Left kidney (tissue), 2 donors: ENCODE results near the gene CACFD1. TPM values are rescaled to one million over a fixed set of nuclear protein-coding genes. Genes with fewer than 3 reads are reported as not detected.

Experiments used
- DNase-seq: peaks from one replicate; pipeline ENCODE4 v3.0.0-alpha.2; 2013
- polyA plus RNA-seq: library from polyadenylated mRNA; unstranded; fragments of 120-200 nt; gene quantifications from one replicate; pipeline ENCODE4 v1.2.1, GENCODE V29; 2013; ENCODE audit not compliant: insufficient read length

Gene CACFD1
- polyA plus RNA-seq, 1 donor: 27.3 TPM

DNA sequence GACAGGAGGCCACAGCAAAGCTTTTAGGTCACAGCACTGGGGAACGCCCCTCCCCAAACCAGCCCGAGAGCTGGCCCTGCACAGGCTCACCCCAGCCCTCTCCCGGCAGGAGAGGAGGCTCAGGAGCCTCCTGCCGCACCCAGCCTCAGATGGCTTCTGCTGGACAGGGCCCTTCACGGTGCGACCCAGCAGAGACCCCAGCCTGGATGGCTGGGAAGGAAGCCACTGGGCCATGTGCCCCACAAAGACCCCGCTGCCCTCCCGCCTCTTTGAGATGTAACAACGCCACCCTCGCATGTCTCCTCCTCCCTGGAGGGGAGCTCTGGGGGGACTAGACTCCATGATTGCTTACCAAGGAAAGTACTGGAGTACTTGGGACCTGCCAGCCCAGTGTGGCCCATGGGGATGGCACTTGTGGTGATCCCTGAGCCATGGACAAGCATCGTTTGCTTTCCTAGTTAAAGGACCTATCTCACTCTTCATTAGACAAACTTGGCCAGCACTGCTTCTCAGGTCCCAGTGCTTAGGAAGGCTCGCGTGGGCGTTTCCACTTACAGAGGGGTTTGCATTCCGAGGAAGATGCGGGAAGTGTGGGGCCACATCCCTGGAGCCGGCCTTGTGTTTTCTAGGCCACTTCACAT is 56.0 kb downstream of the CACFD1 start:
- DNase-seq: no peak

DNA sequence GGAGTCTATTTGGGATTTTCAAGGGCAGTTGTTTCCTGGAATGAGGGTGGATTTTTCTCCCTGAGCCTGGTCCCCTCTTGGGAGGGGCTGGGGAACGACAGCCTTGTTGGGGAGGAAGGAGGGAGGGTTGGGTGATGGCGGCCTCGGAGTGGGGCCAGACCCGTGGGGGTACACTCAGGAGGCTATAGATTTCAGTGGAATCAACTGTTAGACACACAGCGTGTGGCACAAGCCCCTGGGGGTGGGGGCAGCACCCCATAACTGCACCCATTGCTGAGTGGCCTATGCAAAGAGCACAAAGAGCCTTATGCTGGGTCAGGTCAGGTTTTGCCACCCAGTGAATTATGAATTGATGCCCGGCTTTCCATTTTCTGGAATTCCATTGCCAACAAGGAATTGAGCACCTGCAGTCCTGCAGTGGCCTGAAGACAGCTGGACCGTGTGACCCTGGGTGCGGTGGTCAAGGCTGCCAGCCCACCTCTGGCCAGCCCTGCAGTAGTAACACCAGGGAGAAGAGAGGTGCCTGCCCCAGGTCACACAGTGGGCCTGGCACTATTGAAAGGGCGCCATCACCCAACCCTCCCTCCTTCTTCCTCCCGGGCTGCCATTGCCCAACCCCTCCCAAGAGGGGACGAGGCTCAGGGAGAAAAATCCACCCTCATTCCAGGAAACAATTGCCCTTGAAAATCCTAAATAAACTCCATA is 56.6 kb downstream of the CACFD1 start:
- no peak for DNase-seq

DNA sequence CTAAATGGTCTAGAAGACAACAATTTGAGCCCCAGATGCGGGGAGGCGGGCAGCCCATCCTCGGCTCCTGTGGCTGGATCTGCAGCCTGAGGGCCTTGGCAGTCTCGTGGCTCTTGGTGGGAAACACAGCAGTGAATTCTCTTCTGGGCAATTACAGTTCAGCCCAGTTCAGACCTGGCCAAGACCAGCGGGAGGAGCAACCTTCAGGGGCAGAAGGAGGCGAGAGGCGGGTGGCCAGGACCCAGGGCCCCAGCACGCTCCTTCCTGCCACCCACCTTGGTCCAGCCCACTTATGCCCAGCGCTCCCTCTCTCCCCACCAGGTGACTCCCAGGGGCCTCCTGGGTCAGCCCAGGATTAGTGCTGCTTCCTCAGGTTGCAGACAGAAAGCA is 57.2 kb downstream of the CACFD1 start:
- DNase-seq: no peak

DNA sequence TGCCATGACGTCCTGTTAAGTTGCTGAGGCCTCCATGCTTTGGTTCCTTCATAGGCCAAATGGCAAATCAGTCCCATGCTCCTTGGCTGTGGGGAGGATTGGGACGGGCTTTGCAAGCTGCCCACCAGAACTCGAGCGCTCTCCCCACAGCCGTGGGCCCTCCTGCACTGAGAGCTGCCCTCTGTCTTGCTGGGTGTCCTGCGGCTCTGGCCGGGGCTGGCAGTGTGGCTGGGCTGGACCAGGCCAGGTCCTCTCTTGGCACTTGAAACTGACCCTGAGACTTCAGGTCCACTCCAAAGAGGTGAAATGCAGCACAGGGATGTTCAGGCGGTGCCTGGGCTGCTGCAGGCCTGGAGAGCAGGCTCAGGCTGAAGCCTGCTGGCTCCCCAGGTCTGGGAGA is 57.9 kb downstream of the CACFD1 start:
- no peak for DNase-seq

DNA sequence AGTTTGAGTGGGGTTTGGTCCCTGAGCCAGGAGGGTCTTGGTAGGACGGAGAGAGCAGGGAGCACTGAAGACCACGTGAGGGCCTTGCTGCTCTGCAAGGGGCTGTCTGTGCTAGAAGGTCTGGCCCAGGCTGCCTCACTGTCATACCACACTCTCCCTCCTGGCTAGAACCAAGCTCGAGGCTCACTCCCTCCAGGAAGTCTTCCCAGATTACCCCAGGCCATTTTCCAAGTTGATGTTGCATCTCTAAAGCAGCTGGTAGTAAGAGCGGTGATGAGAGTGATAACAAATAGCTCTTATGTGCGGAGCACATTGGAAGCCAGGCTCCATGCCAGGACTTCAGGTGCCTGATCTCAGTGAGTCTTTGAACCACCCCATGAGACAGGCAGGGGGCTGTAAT is 58.4 kb downstream of the CACFD1 start:
- DNase-seq: no peak

DNA sequence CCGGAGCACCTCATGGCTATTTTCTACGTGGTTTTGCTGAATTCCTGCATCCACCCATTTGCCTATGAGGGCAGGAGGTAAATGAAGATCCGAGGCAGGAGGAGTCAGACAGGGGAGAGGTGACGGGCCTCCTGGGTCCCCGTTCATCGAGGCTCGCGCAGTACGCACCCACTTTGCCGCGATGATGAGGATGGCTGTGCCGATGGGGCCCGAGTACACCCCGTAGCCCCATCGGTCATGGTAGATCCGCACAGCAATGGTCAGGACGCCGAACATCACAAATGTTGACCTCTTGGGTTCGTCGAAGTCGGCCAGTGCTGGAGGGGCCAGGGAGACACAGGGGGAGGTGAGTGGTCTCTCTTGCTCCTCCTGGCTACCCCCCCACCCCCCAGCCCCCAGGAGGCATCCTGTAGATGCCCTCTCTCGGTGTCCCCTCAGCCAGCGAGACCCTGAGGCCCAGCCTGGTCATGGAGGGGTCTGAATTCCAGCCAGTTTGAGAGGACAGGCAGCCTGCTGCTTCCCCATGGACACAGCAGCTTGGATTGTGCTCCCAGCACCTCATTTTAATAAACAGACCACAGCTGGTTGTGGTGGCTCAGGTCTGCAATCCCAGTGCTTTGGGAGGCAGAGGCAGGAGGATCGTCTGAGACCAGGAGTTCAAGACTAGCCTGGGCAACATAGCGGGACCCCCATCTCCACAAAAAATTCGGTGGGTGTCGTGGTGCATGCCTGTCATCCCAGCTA is 59.1 kb downstream of the CACFD1 start:
- no peak for DNase-seq

DNA sequence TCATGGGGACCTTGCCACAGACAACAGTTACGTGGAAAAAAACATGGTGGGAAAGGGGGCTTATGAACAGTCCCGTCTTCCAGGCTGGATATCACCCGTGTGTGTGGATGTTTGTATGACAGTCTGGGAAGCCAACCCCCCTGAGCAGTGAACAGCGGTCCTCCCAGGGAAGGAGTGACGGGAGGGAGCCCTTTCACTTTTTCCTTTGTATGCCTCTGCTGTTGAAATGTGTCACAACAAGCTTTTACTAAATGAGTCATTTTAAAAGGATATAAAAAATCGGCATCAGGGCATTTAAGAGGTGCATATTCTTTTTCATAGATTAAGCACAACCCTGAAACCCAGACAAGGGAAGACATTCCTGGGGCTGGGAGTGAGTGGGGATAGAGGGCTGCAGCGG is 59.9 kb downstream of the CACFD1 start:
- DNase-seq: no peak

DNA sequence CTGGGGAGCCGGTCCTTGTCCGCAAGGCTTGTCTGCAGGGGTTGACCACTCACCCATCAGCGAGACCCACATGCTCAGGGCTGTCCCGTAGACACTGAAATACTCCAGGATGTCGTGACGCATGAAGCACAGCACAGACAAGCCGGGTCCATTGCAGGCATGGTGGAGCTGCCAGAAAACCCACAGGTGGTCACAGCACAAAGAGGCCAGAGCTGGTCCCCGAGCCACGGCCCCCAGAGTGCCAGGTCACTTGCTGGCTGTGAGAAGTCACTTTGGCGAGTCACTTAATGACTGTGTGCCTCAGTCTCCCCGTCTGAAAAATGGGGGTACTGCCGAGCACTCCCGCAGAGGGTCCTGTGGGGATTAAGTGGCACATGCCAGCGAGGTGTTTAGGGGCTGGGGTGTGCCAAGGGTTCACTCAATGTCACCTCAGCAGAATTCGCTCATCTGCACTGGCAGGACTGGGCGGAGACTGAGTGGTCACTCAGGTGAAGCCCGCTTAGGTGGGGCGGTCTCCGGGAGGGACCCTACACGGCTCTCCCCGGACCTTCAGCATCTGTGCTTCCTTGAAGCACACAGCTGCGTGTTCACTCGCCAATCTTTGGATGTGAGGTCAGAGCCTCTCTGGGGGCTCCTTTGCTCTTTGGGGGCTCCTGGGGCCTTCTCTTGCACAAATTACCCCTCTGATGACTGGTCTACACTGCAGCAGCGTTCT is 60.5 kb downstream of the CACFD1 start:
- DNase-seq: no peak

Other genes starting within 250 kb of the CACFD1 start
- 19.1 TPM for gene ABO, start 184.8 kb upstream of the CACFD1 start, polyA plus RNA-seq
- 22.3 TPM for gene SURF6, start 123.8 kb upstream of the CACFD1 start, polyA plus RNA-seq
- gene MED22, start 111.8 kb upstream of the CACFD1 start, polyA plus RNA-seq: 25.6 TPM
- 2,305 TPM for gene RPL7A, start 111.8 kb upstream of the CACFD1 start, polyA plus RNA-seq
- gene SURF1, start 103.5 kb upstream of the CACFD1 start, polyA plus RNA-seq: 34.7 TPM
- gene SURF2, start 103.4 kb upstream of the CACFD1 start, polyA plus RNA-seq: 17.7 TPM
- 157 TPM for gene SURF4, start 83.9 kb upstream of the CACFD1 start, polyA plus RNA-seq
- 4.4 TPM for gene STKLD1, start 83.6 kb upstream of the CACFD1 start, polyA plus RNA-seq
- gene REXO4, start 42.0 kb upstream of the CACFD1 start, polyA plus RNA-seq: 24.0 TPM
- 10.9 TPM for gene ADAMTS13, start 37.6 kb upstream of the CACFD1 start, polyA plus RNA-seq
- 1.0 TPM for gene SLC2A6, start 19.1 kb downstream of the CACFD1 start, polyA plus RNA-seq
- gene MYMK, start 65.0 kb downstream of the CACFD1 start, polyA plus RNA-seq: 0.37 TPM
- 1.2 TPM for gene ADAMTSL2, start 74.7 kb downstream of the CACFD1 start, polyA plus RNA-seq
- gene FAM163B, start 149.4 kb downstream of the CACFD1 start, polyA plus RNA-seq: 0.12 TPM
- 0.90 TPM for gene DBH, start 176.4 kb downstream of the CACFD1 start, polyA plus RNA-seq